NOMO-1 (cell line): ENCODE results near the gene ARHGAP44.
"Not testable (repeated sequence)": the region's sequence is repeated elsewhere in the genome, so short reads cannot be mapped to it uniquely, and the experiment has no call there.

Experiments used
- DNase-seq, 2 experiments: peaks; one replicate each; lab custom pipeline; 2025; ENCODE audit not compliant: unreplicated experiment in 2 of 2; lab: John Stamatoyannopoulos, UW

ARHGAP44 gene

DNA sequence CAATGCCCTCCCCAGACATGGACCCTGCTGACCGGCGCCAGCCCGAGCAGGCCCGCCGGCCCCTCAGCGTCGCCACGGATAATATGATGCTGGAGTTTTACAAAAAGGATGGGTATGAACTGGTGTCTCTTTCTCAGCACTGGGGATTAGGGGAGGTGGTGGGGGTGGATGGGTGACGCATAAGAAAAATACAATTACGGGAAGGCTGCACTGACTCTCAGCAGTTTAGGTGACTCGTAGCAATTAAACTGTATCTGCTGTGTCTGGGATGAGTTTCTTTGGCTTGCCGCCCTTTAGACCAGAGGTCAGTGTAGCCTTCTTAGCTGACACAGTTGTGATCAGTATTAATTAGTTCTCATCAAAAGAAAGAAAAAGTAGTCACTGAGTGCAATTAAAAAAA lies 169.5 kb downstream of the ARHGAP44 start:
- DNase-seq, result no peak

DNA sequence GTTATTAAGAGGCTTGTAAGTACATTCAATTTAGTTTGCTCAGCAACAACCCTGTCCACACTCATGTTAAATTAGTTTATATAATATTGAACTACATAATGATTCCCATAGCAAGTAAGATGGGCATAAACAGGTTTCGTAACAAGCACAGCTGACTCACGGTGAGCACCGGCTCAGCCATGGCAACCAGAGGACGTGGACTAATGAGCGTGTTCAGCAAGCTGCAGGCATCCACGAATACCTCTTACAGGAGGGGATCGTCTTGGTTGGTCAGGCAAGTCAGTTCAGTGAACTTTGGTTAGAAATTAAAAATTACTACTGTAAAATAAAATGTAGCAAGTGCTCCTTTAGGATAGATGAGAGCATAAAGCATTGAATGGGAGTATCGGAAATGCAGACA lies 170.1 kb downstream of the ARHGAP44 start:
- DNase-seq, result no peak

DNA sequence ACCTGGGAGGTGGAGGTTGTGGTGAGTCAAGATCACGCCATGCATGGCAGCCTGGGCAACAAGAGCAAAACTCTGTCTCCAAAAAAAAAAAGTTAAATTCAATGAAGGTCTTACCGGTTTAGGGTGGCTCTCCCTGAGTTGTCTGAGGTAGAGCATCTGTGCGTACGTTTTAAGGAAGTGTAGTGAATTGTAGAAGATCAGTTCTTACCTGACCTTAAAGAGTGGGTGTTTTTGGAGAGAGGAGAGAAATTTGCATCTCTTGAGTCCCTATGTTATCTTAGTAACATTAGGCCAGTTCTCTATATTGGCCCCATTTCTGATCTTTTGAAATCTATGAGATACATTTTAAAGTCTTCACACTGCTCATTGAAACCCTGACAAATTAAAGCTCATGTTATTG lies 172.4 kb downstream of the ARHGAP44 start:
- DNase-seq, result no peak

DNA sequence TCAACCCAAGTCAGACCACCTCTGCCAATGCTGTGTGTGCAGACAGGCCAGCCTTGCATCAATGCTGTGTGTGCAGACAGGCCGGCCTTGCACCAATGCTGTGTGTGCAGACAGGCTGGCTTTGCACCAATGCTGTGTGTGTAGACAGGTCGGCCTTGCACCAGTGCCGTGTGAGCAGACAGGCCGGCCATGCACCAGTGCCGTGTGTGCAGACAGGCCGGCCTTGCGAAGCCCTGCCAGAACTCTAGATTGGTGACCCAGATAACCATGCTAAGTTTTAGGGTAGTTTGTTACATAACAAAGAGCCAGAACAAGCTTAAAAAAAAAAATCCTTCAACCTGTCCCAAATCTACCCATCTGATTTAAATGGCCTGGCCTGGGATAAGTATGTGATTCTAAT lies 174.2 kb downstream of the ARHGAP44 start:
- DNase-seq, result no peak

DNA sequence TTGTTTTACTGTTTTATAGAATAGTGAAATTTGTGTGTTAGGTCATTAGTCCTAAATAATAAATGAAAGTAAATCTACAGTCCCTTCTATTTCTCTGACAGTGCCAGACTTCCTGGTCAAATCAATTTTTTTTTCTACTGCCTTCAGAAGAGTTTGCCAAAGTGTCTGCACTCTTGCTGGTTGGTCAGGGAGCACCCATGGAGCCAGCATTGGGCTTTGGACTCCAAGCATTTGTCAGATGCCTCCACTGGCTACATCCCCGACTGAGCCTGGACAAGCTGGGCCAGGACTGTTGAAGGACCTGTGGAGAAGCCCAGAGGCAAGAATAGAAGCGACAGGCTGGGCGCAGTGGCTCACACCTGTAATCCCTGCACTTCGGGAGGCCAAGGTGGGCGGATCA lies 174.9 kb downstream of the ARHGAP44 start:
- no peak for DNase-seq

DNA sequence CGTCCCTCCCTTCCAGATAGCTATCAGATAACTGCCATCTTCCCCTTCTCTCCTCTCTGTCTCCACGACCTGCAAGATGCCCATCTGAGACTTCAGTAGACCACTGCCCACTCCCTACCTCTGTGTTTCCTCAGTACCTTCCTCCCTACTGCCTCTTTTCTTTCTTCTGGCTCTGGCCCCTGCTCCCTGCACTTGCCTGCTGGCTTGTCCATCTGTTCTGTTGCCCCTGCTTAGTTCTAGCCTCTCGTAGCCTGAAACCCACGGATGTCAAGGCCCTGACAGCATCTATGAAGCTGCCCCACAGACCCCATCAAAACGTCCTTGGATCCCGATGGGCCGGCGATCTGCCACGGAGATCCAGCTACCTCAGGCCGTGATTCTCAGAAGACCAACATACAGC lies 175.5 kb downstream of the ARHGAP44 start:
- DNase-seq, result no peak

DNA sequence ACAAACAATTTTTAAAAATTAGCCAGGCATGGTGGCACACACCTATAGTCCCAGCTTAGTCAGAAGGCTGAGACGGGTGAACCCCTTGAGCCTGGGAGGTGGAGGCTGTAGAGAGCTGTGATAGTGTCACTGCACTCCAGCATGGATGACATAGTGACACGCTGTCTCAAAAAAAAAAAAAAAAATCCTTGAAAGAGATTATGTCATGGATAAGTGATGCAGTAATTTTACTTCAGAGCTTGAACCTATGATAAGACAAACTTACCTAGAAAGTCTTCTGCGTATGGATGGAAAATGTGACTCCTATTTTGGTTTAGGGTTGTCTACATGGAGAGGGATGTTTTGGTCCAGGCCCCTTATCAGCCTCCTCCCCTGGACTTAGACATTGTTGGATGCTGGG lies 176.7 kb downstream of the ARHGAP44 start:
- DNase-seq, result no peak

DNA sequence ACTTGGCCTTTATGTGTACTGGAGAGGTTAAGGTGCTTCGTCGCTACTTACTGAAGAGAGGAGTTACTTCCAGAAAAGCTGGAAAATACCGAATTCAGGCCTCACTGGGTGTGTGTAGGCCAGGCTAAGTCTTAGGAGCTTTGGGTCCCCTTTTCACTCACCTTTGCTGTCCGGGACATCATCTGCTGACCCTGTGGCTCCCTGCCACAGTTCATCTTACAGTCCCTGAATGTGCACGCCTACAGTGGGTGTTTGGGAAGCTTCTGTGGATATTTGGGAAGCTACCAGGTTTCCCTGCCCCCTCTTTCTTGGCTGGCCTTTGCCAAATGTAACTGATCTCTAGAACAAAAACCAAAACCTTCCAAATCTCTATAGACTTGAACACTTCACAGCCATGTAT lies 177.1 kb downstream of the ARHGAP44 start:
- DNase-seq, result no peak

DNA sequence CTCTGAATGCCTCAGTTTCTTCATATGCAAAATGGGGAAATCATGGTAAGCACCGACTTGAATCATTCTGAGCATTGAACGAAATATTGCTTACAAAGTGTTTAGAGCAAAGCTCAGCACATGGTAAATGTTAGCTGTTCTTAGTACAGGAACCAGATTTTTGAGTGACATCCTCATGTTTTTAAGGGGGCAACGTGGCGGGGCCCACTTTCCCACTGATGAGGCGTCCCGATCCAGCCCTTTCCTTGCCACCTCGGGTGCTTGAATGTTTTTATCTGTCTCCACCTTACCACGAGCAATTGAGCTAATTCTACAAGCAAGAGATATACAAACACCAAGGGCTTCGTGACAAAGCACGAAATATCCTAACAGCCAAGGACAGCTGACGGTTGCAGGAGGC lies 178.7 kb downstream of the ARHGAP44 start:
- DNase-seq, result no peak

DNA sequence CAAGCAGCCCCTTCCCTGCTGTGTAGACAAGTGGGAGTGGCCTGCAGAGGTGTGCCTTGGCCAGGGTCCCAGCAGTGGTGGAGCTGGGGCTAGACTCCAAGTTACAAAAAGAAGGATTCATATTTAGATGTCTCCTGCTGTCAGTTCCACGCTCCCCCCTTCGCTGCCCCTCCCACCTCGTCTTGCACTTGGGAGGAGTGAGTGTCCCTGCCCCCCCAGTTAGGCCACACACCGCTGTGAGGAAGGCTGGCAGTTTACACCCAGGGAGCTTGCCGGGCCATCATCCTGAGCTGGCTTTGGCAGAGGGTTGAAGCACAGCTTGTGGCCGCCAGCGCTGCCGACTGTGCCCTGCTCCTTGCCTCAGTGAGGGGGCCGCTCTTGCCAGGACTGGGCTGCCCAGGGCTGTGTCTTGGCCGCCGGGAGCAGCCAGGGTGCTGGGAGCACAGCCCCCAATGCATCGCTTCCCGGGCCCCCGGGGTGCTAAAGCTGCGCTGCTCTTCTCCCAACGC lies 184.3 kb downstream of the ARHGAP44 start:
- no peak for DNase-seq

DNA sequence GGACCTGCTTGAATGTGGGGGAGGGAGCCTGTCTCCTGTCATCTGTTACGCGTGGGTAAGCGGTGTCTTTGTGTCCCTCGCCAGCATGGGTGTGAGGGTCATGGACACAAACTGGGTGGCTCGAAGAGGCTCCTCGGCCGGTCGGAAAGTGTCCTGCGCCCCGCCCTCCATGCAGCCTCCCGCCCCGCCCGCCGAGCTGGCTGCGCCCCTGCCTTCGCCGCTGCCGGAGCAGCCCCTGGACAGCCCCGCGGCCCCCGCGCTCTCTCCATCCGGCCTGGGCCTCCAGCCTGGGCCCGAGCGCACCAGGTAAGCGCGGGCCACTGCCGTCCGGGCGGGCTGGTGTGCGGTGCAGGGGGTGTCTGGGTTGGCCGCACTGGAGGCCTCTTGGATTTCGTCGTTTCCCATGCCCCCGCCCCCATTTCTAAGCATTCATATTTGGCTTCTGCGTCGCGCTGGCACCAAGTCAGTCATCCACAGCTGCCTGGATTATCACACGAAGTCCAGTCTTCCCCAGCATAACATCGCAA lies 184.8 kb downstream of the ARHGAP44 start:
- no peak for DNase-seq

DNA sequence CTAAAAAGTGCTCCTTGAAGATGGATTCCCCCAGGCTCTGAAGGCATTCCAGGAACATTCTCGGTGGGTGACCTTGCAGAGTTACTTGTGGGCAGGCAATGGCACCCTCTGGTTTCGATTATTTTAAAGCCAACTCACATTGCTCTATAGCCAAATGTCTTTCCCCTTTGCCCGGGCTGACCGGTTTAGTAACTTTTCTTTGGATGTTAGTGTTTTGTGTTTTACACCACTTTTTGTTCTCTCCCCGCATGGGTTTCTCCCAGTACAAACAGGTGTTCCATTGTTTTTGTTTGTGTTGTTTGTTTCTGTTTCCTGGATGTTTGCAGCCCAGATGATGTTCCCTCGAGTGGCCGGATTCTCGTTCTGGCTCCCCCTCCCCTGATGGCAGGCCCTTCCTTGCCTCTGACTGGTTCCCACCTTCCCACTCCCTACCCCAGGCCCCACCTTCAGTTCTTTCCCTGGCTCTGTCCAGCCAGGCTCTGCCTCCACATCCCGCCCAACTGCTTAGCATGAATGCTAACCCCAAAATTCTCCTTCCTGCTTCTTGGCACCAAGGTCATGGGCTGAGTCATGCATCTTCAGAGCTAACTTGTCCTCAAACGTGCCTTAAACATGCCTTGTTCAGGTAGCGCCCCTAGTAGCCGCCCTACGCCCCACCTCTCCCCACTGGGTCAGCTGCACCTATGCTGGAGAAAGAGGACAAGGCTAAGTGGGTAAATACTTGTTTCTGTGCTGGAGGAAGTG lies 187.9 kb downstream of the ARHGAP44 start:
- DNase-seq, result no peak

DNA sequence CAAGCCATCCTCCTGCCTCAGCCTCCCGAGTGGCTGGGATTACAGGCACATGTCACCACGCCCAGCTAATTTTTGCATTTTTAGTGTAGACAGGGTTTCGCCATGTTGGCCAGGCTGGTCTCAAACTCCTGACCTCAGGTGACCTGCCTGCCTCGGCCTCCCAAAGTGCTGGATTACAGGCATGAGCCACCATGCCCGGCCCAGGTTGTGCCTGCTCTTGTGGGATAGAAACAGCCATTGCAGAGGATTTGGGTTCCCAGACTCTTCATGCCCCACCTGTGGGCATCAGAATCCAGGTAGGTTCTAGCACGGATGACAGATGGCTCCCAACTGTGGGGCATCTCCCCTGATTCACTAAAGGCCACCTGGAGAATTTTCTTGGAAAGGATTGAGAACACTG lies 189.5 kb downstream of the ARHGAP44 start:
- DNase-seq, result not testable (repeated sequence)

DNA sequence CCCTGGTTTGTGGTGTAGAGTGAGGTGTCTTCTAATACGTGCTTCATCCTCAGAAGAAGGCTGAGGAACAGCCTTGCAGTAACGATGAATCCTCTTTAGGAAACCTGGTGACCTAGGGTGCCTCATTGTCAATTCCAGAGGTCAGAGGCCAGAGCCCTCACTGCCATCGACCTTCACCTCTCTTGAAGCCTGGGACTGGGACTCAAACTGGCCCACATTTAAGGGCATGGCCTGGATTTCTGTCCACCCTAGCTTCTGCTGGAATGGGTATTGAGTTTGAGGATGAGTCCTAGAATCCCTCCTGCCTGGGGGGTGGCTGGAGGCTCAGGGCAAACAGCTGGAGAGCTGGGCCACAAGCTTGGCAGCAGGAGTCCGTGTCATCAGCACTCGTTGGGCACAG lies 189.9 kb downstream of the ARHGAP44 start:
- DNase-seq, result no peak

DNA sequence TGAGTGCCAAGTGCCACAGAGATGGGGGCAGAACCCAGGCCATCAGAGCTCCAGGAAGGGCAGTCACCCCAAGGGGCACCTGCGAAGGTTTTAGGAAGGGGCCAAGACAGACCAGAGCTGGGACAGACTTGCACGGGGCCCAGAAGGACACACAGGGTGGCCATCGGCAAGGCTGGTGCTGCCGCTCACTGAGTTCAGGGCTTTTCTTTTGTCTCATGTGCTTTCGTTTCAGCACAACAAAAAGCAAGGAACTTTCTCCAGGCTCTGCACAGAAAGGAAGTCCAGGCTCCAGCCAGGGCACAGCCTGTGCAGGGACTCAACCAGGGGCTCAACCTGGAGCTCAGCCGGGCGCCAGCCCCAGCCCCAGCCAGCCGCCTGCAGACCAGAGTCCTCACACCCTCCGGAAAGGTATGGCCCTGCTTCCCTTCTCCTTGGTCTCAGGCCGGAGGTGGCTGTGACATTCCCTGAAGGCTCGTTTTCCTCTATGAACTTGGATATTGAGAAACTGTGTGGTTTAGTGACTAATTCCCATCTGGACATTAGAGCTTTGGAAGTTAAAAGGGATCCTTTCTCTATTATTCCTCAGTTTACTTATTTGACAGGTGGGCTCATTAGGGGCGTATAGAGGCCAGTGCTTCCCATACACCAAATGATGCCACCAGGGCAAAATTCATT lies 190.7 kb downstream of the ARHGAP44 start:
- DNase-seq, result no peak

DNA sequence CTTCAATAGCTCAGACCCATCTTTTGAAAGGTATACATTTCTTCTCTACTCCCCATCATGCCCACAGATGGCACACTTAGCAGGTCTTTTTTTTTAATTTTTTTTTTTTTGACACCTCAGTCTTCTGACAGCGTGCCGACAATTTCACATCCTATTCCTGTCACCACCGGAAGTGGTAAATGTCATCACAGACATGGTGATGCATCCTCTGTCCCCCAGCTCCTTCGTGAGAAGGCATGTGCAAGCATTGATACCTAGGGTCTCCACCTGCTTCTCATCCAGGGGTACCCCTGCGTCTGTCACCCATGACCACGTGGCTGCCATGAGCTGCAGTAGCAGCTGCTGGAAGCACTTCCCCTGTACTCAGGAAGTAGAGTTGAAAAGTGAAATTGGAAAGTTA lies 192.9 kb downstream of the ARHGAP44 start:
- DNase-seq, result peak; percentile 34 to 48

DNA sequence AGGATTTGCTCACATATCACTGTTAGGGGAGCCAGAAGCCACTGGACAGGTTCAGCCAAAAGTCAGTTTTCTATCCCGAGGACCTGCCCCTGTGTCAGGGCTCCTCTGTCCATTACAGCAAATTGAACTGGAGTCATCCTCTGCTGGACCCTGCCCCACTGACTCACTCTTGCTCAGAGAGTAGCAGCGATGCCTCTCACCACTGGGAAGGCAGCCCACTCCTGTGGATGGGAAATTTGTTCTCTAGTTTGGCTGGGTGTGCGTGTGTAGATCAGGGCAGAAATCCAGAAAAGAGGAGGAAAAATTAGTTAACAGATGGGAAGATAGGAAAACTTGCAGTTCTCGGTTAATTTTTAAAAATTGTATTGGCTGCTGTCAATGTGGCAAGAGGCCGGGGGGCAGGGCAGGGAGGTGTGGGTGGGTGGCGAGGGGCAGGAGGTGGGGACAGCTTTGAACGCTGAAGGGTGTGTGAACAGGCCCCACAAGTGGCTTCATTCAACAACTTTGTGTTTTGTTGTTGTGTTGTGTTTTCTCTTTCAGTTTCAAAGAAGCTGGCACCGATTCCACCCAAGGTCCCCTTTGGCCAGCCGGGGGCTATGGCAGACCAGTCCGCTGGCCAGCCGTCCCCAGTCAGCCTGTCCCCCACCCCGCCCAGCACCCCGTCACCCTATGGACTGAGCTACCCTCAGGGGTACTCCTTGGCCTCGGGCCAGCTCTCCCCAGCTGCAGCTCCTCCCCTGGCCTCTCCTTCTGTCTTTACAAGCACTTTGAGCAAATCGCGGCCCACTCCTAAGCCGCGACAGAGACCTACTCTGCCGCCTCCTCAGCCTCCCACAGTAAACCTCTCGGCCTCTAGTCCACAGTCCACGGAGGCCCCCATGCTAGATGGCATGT lies 194.9 kb downstream of the ARHGAP44 start:
- DNase-seq, result no peak

DNA sequence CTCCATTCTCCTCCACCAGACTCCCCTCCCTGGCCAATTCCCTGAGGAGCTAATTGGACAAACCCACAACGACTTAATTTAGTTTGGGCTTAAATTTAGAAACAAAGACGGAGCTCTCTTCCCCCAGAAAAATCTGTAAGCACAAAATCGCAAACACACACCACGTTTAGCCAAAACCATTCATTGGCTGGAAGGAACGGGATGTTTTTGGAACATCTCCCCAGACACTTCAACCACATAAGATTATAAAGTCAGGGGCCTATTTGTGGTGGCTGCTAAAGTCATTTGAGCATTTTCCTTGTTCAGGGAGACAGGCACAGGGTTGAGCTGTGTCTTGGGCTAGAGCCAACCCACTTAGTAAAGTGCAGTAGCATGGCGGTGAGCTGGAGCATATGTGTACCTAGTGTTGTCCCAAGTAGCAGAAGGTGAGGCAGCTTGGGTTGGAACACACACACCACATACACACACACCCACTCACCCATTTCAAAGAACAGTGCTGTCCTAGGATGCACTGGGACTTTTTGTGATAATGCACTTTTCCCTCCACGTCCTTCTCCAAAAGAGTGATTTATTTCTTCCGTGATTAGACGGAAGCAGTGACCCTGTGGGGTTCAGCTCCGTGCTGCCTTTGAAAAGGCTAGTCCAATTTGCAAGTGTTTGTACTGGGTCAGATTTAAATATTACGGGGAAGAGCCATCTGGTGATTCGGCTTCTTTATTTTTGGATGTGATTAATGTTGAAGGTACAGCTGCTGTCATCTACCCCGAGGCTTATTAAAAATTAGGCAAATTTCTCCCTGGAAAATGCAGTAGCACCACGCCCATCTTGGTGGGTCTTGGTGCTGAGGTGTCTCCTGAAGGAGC lies 196.4 kb downstream of the ARHGAP44 start:
- no peak for DNase-seq

DNA sequence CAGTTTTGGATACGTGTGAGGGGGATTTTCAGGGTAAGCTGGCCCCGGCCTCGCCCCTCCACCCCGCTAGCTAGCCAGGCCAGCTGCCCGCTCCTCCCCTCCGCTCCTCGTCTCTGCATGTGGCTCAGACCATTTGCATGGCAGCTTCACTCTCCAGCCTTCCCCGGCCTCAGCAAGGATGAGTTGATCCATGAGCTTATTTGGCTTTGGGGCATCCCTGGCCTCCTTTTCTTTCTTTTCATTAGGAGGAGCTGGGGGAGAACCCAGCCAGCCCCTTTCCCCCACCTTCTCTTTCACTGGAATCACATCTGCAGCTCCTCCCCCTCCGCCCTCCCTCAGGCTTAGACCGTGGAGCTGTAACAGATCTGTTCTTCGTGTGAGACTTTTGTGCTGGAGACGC lies 197.8 kb downstream of the ARHGAP44 start:
- no peak for DNase-seq
